Measurements from ENCODE around the gene THEMIS.

DNA sequence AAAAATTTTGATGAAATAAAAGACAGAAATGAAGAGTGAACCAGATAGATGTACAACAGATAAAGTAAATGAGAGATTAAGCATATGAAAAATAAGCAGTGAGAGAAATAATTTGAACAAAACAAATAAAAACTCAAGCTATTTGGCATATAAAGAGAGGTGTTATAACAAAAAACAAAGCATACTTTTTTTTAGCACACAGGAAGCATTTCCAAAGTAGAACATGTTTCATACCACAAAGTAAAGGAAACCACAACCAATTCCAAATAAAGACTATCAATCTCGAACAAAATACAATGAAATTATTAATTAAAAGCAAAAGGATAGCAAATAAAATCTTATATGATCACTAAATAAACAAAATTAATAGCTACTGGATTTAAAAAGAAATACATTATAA is 6.8 kb downstream of the THEMIS start:
- TF ChIP-seq IKZF3 (tag by site-specific recombination; IDR thresholded peaks at IDR 0.05) (no peak), ZNF416 (tag by site-specific recombination; IDR thresholded peaks at IDR 0.05) (no peak)
- TF ChIP-seq, protein P1, sequence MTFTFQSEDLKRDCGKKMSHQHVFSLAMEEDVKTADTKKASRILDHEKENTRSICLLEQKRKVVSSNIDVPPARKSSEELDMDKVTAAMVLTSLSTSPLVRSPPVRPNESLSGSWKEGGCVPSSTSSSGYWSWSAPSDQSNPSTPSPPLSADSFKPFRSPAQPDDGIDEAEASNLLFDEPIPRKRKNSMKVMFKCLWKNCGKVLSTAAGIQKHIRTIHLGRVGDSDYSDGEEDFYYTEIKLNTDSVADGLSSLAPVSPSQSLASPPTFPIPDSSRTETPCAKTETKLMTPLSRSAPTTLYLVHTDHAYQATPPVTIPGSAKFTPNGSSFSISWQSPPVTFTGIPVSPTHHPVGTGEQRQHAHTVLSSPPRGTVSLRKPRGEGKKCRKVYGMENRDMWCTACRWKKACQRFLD (tag by site-specific recombination; IDR thresholded peaks at IDR 0.05) = no peak
